ENCODE results near the gene METTL26.
A peak's percentile ranks its signal among the peaks of the same experiment; 100 is the strongest.

The METTL26 gene

DNA sequence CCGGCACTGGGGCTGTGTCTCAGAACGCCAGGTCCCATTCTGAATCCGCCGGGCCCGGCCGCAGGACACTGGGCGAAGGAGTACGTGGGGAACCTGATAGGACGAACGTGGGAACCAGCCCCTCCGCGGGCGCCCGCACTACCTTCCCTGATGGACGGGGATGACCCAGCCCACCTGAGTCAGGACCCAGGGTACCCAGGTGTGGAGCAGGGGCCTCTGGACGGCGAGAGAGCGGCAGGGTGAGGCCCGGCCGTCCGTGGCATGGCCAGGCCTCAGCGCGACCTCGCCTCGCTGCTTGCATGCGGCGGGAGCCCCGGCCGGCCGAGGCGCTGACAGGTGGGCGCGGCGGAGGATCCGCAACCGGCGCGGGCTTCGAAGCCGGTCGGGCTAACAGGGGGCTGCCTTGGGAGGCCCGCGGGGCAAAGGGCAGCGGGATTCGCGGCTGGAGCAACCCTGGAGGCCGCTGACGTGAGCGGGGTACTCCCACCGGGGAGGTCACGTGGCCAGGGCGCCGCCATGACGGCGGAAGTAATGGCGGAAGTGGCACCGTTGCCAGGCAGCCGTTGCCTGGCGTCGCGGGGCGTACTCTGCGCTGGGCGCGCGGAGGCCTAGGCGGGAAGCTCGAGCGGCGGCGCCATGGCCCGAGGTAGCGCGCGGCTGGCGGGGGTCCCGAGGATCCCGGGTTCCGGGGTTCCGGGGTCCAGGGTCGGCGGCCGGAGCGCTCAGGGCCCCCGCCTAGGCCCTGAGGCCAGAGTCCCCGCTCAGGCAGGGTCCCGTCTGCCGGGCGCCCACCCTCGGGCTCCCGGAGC, 12.9 kb upstream of the METTL26 start, which contains the start of gene WDR90:
Gene WDR90, plus strand, starts transcription at position 585 of the 809 bp plus-strand sequence. Its CDS starts 52 bp downstream, at position 637.
- H3K9me3 ChIP-seq (ENCODE audit: control insufficient read depth, insufficient read depth, low read length) = no peaks in the 10 kb centered on the region
- no peaks in the 10 kb centered on the region for H3K4me1 ChIP-seq (ENCODE audit: control insufficient read depth, insufficient read depth, low read length)
- H3K36me3 ChIP-seq (ENCODE audit: control insufficient read depth, insufficient read depth, low read length) = peaks cover 28% of the 10 kb centered on the region
- H3K27me3 ChIP-seq (ENCODE audit: control insufficient read depth, insufficient read depth, low read length) = no peaks in the 10 kb centered on the region
- peak within 1 kb of the TSS; percentile 73 for H3K9ac ChIP-seq (ENCODE audit: low read depth, low read length)
- peak within 1 kb of the TSS; percentile 79 for H3K4me3 ChIP-seq (ENCODE audit: low read depth, low read length)

DNA sequence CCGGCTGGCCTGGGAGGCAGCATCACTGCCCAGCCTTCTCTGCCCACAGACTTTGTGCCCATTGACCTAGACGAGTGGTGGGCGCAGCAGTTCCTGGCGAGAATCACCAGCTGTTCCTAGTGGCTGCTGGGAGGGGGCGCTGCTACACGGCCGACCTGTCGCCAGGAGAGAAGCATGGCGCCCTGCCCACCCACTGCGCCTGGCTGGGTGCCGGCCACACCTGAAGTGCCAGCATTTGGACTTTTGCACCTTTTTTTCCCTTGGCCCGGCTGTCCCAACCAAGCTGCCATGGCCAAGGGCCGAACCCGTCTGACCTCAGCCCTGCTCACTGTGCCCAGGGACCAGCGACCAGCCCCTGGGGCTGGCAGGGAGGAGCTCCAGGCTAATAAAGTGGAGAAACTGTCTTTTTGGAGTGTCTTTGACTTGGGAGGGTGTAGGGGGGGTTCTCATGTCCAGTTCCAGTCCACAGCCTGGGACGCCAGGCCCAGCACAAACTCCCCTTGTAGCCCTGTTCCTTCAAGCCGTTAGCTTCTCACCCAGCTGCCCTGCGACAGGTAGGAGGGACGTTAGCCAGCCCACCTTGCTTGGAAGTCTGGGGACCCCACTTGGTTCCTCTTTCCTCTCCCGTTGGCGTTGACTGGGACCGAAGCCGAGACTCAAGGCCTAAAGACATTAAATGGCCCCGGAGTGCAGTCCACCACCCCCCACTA, 12.1 kb upstream of the METTL26 start:
- H3K4me3 ChIP-seq (ENCODE audit: low read depth, low read length) = peak overlapping the region; percentile 79
- H3K27me3 ChIP-seq (ENCODE audit: control insufficient read depth, insufficient read depth, low read length) = no peaks in the 10 kb centered on the region
- peak overlapping the region; percentile 73 for H3K9ac ChIP-seq (ENCODE audit: low read depth, low read length)
- no peaks in the 10 kb centered on the region for H3K9me3 ChIP-seq (ENCODE audit: control insufficient read depth, insufficient read depth, low read length)
- H3K4me1 ChIP-seq (ENCODE audit: control insufficient read depth, insufficient read depth, low read length) = no peaks in the 10 kb centered on the region
- peaks cover 24% of the 10 kb centered on the region for H3K36me3 ChIP-seq (ENCODE audit: control insufficient read depth, insufficient read depth, low read length)

DNA sequence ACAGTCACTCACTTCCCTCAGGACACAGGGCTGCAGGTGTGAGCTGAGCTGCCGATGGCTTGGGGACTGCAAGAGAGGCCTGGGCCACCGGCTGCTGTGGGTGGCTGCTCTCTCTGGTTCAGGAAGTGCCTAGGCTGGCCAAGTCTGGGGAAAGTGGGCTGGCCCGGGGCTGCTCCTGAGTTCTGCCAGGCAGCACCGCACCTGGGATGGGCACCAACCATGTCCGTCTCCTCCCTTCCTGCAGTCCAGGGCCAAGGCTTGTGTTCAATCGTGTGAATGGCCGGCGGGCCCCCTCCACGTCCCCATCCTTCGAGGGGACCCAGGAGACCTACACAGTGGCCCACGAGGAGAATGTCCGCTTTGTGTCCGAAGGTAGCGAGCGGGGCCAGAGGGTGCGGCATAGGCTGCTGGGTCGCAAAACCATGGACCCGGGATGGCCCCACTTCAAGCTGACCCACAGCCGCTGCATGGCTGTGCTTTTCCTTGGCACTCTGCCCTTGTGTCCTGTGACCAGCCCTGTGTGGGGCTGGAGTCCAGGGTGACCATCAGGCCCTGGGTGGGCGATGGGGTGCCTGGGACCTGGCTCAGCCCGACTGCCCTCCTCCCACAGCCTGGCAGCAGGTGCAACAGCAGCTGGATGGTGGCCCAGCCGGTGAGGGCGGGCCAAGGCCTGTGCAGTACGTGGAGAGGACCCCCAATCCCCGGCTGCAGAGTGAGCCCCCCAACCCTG, 11.2 kb upstream of the METTL26 start:
- no peak overlapping the region for H3K4me3 ChIP-seq (ENCODE audit: low read depth, low read length)
- H3K27me3 ChIP-seq (ENCODE audit: control insufficient read depth, insufficient read depth, low read length) = no peaks in the 10 kb centered on the region
- H3K9me3 ChIP-seq (ENCODE audit: control insufficient read depth, insufficient read depth, low read length) = no peaks in the 10 kb centered on the region
- no peaks in the 10 kb centered on the region for H3K4me1 ChIP-seq (ENCODE audit: control insufficient read depth, insufficient read depth, low read length)
- H3K9ac ChIP-seq (ENCODE audit: low read depth, low read length) = no peak overlapping the region
- peaks cover 19% of the 10 kb centered on the region for H3K36me3 ChIP-seq (ENCODE audit: control insufficient read depth, insufficient read depth, low read length)

DNA sequence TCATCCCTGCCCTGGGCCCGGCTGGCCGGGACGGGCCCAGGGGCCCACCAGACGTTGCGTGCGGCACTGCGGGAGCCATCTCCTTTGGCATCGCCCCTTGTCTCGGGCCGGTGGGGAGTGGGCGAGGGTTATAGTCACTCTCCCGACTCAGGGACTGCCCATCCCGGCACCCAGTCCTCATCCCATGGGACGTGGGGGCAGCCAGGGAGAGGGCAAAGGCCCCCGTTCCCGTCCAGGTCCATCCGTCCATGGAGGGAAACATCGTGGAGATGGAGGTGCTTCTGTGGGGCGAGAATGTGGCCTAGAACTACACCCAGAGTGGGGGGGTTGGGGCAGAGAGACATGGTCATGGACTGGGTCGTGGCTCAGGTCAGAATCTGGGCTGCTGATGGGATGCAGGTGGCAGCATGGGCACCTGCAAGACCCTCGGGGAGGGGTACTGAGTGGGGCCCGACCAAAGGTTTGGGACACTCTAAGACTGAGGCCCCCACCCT, 10.6 kb upstream of the METTL26 start:
- H3K27me3 ChIP-seq (ENCODE audit: control insufficient read depth, insufficient read depth, low read length) = no peaks in the 10 kb centered on the region
- H3K9me3 ChIP-seq (ENCODE audit: control insufficient read depth, insufficient read depth, low read length) = no peaks in the 10 kb centered on the region
- H3K4me1 ChIP-seq (ENCODE audit: control insufficient read depth, insufficient read depth, low read length) = no peaks in the 10 kb centered on the region
- no peak overlapping the region for H3K4me3 ChIP-seq (ENCODE audit: low read depth, low read length)
- no peak overlapping the region for H3K9ac ChIP-seq (ENCODE audit: low read depth, low read length)
- H3K36me3 ChIP-seq (ENCODE audit: control insufficient read depth, insufficient read depth, low read length) = peaks cover 13% of the 10 kb centered on the region

DNA sequence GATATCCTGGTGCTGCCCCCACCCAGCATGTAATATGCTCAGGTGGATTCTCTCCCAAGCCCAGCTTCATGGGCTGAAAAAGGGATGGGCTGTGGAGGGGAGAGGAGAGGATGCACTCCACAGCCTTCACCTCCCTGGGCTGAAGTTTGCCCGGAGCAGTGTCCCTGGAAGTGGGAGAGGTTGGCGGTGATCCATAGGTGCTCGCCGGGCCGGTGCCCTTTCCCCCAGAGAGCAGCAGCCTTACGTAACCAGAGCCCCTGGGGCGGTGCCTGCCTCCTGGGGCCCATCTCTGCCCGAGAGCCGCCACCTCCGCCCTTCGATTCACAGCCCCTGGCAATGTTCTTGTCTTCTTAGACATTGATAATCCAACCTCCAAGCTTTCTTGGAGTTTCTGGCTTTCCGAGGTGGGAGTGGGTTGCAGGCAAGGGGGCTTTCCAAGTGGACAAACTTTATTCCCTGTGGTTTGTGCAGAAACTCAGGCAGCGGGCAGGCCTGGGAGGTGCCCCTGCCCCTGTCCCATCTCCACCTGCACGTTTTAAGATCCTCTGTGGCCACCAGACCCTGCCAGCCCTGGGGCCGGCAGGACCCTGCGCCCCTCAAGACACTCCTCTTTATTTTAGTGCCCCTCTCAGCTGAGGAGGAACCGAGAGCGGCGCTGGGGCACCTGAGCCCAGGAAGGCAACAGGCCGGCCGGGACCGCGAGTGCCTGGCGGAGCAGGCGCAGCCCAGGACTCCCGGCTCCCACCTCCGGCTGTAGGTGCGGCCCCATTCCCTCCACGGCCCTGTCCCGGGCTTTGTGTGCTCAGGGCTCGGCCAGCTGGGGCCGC, 10.0 kb upstream of the METTL26 start:
- Histone ChIP-seq H3K4me1 (ENCODE audit: control insufficient read depth, insufficient read depth, low read length) (no peaks in the 10 kb centered on the region), H3K36me3 (ENCODE audit: control insufficient read depth, insufficient read depth, low read length) (peaks cover 9% of the 10 kb centered on the region), H3K27me3 (ENCODE audit: control insufficient read depth, insufficient read depth, low read length) (no peaks in the 10 kb centered on the region), H3K9ac (ENCODE audit: low read depth, low read length) (no peak overlapping the region), H3K9me3 (ENCODE audit: control insufficient read depth, insufficient read depth, low read length) (no peaks in the 10 kb centered on the region), H3K4me3 (ENCODE audit: low read depth, low read length) (no peak overlapping the region)

DNA sequence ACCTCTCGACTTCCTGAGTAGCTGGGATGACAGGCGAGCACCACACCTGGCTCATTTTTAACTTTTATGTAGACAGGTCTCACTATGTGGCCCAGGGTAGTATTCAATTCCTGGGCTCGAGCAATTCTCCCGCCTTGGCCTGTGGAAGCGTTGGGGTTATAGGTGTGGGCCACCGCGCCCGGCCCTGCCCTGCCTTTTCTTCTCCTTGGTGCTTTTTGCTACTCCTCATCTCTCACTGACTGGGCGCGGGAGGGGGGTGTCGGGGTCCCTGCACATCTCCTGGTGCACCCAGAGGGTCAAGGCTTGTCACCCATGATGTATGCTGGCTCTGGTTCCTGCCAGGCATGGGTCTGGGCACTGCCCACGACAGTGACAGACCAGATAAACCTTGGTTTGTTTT, 8.5 kb upstream of the METTL26 start:
- Histone ChIP-seq H3K27me3 (ENCODE audit: control insufficient read depth, insufficient read depth, low read length) (no peaks in the 10 kb centered on the region), H3K9me3 (ENCODE audit: control insufficient read depth, insufficient read depth, low read length) (no peaks in the 10 kb centered on the region), H3K4me3 (ENCODE audit: low read depth, low read length) (no peak overlapping the region), H3K36me3 (ENCODE audit: control insufficient read depth, insufficient read depth, low read length) (no peaks in the 10 kb centered on the region), H3K9ac (ENCODE audit: low read depth, low read length) (no peak overlapping the region), H3K4me1 (ENCODE audit: control insufficient read depth, insufficient read depth, low read length) (no peaks in the 10 kb centered on the region)

DNA sequence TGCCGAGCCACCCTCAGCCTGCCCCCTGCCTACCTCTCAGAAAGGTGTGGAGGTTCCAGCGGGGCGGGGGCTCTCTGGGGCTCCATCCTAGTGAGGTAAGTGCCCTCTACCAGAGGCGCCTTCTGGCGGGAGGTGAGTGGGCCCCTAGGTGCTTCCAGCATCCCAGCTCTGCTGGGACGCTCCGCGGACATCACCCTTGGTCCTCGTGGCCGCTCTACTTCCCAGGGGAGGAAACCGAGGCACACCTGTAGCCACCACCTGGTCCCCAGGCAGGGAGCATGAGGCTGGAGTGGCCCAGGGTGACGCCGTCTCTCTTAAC, 6.9 kb upstream of the METTL26 start:
- Histone ChIP-seq H3K27me3 (ENCODE audit: control insufficient read depth, insufficient read depth, low read length) (no peaks in the 10 kb centered on the region), H3K36me3 (ENCODE audit: control insufficient read depth, insufficient read depth, low read length) (no peaks in the 10 kb centered on the region), H3K9me3 (ENCODE audit: control insufficient read depth, insufficient read depth, low read length) (no peaks in the 10 kb centered on the region), H3K9ac (ENCODE audit: low read depth, low read length) (peak overlapping the region; percentile 83), H3K4me3 (ENCODE audit: low read depth, low read length) (peak overlapping the region; percentile 68), H3K4me1 (ENCODE audit: control insufficient read depth, insufficient read depth, low read length) (peaks cover 2% of the 10 kb centered on the region)

DNA sequence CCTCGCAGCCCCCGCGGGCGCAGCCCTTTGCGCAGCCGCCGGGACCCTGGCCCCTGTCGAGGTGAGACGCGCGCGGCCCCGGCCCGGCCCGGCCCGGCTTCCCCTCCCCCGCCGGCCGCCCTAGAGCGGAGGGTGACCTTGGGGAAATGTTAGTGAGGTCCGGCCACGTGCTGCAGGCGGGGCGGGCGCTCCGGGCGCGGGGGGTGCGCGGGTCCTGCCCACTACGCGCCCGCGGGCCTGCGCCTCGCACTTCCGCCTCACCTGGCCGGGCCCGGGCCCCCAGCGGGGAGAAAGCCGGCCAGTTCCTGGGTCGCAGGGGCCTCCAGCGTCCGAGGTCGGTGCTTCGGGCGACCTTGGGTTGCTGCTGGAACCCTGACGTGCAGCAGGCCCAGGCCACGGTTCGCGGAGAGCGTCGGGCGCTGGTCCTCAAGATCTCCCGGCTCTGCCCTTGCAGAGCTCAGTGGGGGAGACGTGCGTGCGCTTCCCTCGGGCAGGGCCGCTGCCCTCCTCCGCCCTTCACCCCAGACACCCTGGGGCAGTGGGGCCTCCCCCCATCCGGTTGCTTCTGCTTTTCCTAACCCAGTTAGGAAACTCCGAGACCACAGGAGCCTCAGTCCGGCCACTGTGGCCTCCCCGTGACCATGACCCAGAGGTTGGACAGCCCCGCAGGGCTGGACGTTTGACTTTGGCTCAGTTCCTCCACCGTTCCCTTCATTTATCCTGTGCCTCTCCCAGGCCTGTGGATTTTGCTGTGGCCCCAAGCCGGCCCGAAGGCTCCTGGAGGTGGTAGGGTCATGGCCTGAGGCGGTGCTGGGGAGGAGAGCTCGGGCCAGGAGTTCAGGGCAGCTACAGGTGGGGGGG, 6.3 kb upstream of the METTL26 start:
- H3K4me3 ChIP-seq (ENCODE audit: low read depth, low read length) = peak overlapping the region; percentile 68
- peak overlapping the region; percentile 83 for H3K9ac ChIP-seq (ENCODE audit: low read depth, low read length)
- peaks cover 5% of the 10 kb centered on the region for H3K4me1 ChIP-seq (ENCODE audit: control insufficient read depth, insufficient read depth, low read length)
- no peaks in the 10 kb centered on the region for H3K9me3 ChIP-seq (ENCODE audit: control insufficient read depth, insufficient read depth, low read length)
- H3K36me3 ChIP-seq (ENCODE audit: control insufficient read depth, insufficient read depth, low read length) = no peaks in the 10 kb centered on the region
- H3K27me3 ChIP-seq (ENCODE audit: control insufficient read depth, insufficient read depth, low read length) = no peaks in the 10 kb centered on the region

DNA sequence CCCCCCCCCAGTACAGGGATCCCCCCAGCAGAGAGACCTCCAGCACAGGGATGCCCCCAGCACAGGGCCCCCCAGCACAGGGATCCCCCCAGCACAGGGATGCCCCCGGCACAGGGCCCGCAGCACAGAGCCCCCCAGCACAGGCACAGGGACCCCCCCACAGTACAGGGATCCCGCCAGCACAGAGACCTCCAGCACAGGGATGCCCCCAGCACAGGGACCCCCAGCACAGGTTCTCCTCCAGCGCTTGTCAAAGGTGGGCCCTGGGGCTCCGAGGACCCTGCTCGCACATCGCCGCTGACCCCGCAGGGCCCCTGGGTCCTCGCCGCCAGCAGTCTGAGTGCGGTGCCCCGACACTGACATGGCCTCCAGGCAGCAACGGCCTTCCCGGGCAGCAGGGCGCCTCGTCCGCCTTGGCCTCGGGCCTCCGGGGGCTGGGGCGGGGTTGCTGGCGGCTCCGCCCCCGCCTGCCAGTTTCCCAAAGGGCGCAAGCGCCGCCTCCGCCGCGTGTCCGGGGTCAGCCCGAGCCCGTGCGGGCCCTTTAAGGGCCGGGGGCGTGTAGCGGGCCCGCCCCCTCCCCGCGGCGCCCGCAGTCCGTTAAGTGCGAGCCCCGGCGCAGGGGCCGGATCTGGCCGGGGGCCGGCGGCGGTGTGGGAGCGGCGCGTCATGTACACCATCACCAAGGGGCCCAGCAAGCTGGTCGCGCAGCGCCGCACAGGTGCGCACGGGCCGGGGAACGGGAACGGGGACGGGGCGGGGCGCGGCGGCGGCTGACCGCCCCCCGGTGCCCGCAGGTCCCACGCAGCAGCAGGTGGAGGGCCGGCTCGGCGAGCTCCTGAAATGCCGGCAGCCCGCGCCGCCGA, 5.5 kb upstream of the METTL26 start, which contains the start of gene MCRIP2:
Gene MCRIP2, plus strand, starts transcription at position 503 of the 863 bp plus-strand sequence. Its CDS starts 164 bp downstream, at position 667.
- Histone ChIP-seq H3K36me3 (ENCODE audit: control insufficient read depth, insufficient read depth, low read length) (no peaks in the 10 kb centered on the region), H3K27me3 (ENCODE audit: control insufficient read depth, insufficient read depth, low read length) (no peaks in the 10 kb centered on the region), H3K9ac (ENCODE audit: low read depth, low read length) (peak within 1 kb of the TSS; percentile 83), H3K9me3 (ENCODE audit: control insufficient read depth, insufficient read depth, low read length) (no peaks in the 10 kb centered on the region), H3K4me3 (ENCODE audit: low read depth, low read length) (peak within 1 kb of the TSS; percentile 68), H3K4me1 (ENCODE audit: control insufficient read depth, insufficient read depth, low read length) (peaks cover 5% of the 10 kb centered on the region)

DNA sequence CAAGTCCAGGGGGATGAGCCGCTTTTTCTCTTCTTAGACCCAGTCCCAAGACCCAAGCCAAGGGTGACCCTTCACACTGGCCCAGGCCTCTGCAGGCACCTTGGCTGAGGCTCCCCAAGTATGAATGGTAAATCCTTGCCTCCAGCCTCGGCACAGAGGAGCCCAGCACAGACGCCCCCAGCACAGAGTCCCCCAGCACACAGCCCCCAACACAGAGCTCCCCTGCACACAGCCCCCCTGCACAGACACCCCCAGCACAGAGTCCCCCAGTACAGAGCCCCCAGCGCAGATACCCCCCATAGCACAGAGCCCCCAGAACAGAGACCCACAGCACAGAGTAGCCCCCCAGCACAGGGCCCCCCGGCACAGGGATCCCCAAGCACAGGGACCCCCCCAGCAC, 4.5 kb upstream of the METTL26 start:
- no peaks in the 10 kb centered on the region for H3K9me3 ChIP-seq (ENCODE audit: control insufficient read depth, insufficient read depth, low read length)
- H3K4me3 ChIP-seq (ENCODE audit: low read depth, low read length) = no peak overlapping the region
- H3K27me3 ChIP-seq (ENCODE audit: control insufficient read depth, insufficient read depth, low read length) = no peaks in the 10 kb centered on the region
- H3K9ac ChIP-seq (ENCODE audit: low read depth, low read length) = no peak overlapping the region
- peaks cover 5% of the 10 kb centered on the region for H3K4me1 ChIP-seq (ENCODE audit: control insufficient read depth, insufficient read depth, low read length)
- H3K36me3 ChIP-seq (ENCODE audit: control insufficient read depth, insufficient read depth, low read length) = no peaks in the 10 kb centered on the region

Data from iPS-15b (cell line).